ENCODE data around the gene COL4A6.

The COL4A6 gene

GRCh38 chrX:108132876-108133275, 305.3 kb downstream of the COL4A6 start:
- DNase-seq, result no peak

GRCh38 chrX:108132034-108132433, 306.2 kb downstream of the COL4A6 start:
- DNase-seq, result no peak

GRCh38 chrX:108131471-108131870, 306.8 kb downstream of the COL4A6 start:
- no peak for DNase-seq

GRCh38 chrX:108130889-108131288, 307.3 kb downstream of the COL4A6 start:
- no peak for DNase-seq

GRCh38 chrX:108127152-108127551, 311.1 kb downstream of the COL4A6 start:
- DNase-seq, result no peak

- no peak for DNase-seq
These were observed 311.6 kb downstream of the COL4A6 start for GRCh38 chrX:108126661-108127060.

- no peak for DNase-seq
These were observed 314.4 kb downstream of the COL4A6 start for GRCh38 chrX:108123591-108124366.

GRCh38 chrX:108122748-108123147, 315.5 kb downstream of the COL4A6 start:
- no peak for DNase-seq

- no peak for DNase-seq
These were observed 316.9 kb downstream of the COL4A6 start for GRCh38 chrX:108121291-108121690.

GRCh38 chrX:108117988-108118387, 320.2 kb downstream of the COL4A6 start:
- no peak for DNase-seq

GRCh38 chrX:108114541-108114940, 323.7 kb downstream of the COL4A6 start:
- no peak for DNase-seq
